Vagina (tissue), 2 donors: ENCODE results near the gene ERAS.

ENCODE experiments used
- CTCF ChIP-seq, 3 experiments: fragments of 450-650 bp in 2 of 3; fragments of 200-600 bp in 1 of 3; sonication (generic) in 1 of 3; IDR thresholded peaks; one replicate each; pipeline ENCODE4 v1.5.1; 2017 to 2019; ENCODE audit warnings: antibody characterized with exemption in 3 of 3, mild to moderate bottlenecking in 2 of 3, moderate library complexity in 2 of 3
- POLR2A ChIP-seq, 2 donors: fragments of 450-650 bp; IDR thresholded peaks; one replicate each; pipeline ENCODE4 v1.6.1; 2017; ENCODE audit warnings: antibody characterized with exemption in 2 of 2, mild to moderate bottlenecking in 2 of 2, moderate library complexity in 2 of 2

GRCh38 chrX:48785186-48785539 is 41.1 kb upstream of the ERAS start:
- TF ChIP-seq CTCF (IDR thresholded peaks at IDR 0.05) (no peak), POLR2A (IDR thresholded peaks at IDR 0.05) (no peak)
